ENCODE results near the gene SF3B2.

The SF3B2 gene

DNA sequence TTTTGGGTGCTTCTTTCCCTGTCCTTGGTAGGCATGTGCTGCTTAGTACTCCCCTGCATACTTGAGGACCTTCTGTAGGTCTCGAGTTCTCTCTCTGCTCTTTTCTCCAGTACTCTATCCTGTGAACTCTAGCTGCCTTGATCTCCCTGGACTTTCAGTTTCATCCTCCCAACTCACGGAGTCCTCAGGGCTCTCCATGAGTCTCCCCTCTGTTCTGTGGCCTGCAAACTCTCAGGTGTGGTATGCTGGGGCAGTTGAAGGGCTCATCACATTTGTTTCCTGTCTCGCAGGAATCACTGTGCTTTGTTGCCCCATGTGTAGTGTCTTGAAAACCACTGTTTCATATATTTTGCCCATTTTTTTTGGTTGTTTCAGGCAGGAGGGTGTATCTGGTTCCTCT, 14.6 kb downstream of the SF3B2 start:
- Histone ChIP-seq H3K4me1 (ENCODE audit: control insufficient read depth, low read depth, low read length) (peaks cover 4% of the 10 kb centered on the region), H2AK5ac (ENCODE audit: low read length) (no peak overlapping the region), H3K79me1 (ENCODE audit: low read length) (peaks cover 8% of the 10 kb centered on the region), H4K8ac (ENCODE audit: low read depth, low read length) (no peak overlapping the region), H3K23ac (ENCODE audit: low read length) (no peak overlapping the region), H3K9ac (ENCODE audit: low read length) (no peak overlapping the region), H3K27me3 (ENCODE audit: insufficient read depth, low read length, poor library complexity) (no peaks in the 10 kb centered on the region), H3K27ac (ENCODE audit: low read depth, low read length) (no peak overlapping the region), H3K56ac (ENCODE audit: low read length) (no peak overlapping the region), H4K5ac (ENCODE audit: low read length) (no peak overlapping the region), H2BK15ac (replicated peaks; ENCODE audit: low read depth) (no peak overlapping the region), H3K4ac (ENCODE audit: low read depth, low read length) (no peak overlapping the region), H2BK5ac (ENCODE audit: low read length) (no peak overlapping the region), H3K4me2 (ENCODE audit: low read length) (no peak overlapping the region), H3K79me2 (ENCODE audit: control insufficient read depth, insufficient read depth, low read length) (peaks cover 7% of the 10 kb centered on the region), H3K36me3 (ENCODE audit: control insufficient read depth, insufficient read depth, low read length) (peaks cover 14% of the 10 kb centered on the region), H3K4me3 (ENCODE audit: low read length) (no peak overlapping the region), H3K18ac (ENCODE audit: low read length) (no peak overlapping the region), H2BK120ac (ENCODE audit: low read depth, low read length) (no peak overlapping the region)
- no peak for DNase-seq
- WGBS (ENCODE audit: extremely low coverage, insufficient coverage, low lambda C conversion rate), result no CpG with 5 or more reads among the region's 3 CpGs

DNA sequence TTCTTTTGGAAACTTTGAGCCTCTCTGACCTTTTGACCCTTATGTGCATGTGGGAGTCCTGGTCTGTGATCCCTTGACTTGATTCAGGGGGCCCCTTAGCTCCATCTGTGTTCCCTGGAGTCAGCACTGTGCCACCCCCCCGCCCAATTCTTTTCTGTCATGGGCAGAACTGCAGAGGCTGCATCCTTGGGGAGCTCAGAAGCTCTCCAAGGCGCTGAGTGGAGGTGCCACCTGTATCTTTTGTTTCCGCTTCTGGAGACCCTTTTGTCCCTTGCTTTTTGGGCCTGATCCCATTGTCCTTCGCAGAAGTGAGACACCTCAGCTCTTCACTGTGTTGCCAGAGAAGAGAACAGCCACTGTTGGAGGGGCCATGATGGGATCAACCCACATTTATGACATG, 15.5 kb downstream of the SF3B2 start:
- Histone ChIP-seq H3K56ac (ENCODE audit: low read length) (no peak overlapping the region), H4K5ac (ENCODE audit: low read length) (no peak overlapping the region), H3K18ac (ENCODE audit: low read length) (no peak overlapping the region), H3K23ac (ENCODE audit: low read length) (no peak overlapping the region), H3K79me2 (ENCODE audit: control insufficient read depth, insufficient read depth, low read length) (peaks cover 10% of the 10 kb centered on the region), H3K27me3 (ENCODE audit: insufficient read depth, low read length, poor library complexity) (no peaks in the 10 kb centered on the region), H3K36me3 (ENCODE audit: control insufficient read depth, insufficient read depth, low read length) (peaks cover 14% of the 10 kb centered on the region), H3K4me1 (ENCODE audit: control insufficient read depth, low read depth, low read length) (peaks cover 6% of the 10 kb centered on the region), H3K4ac (ENCODE audit: low read depth, low read length) (no peak overlapping the region), H3K9ac (ENCODE audit: low read length) (no peak overlapping the region), H2AK5ac (ENCODE audit: low read length) (no peak overlapping the region), H2BK5ac (ENCODE audit: low read length) (no peak overlapping the region), H2BK15ac (replicated peaks; ENCODE audit: low read depth) (no peak overlapping the region), H3K4me2 (ENCODE audit: low read length) (no peak overlapping the region), H3K79me1 (ENCODE audit: low read length) (peaks cover 9% of the 10 kb centered on the region), H4K8ac (ENCODE audit: low read depth, low read length) (no peak overlapping the region), H2BK120ac (ENCODE audit: low read depth, low read length) (no peak overlapping the region), H3K27ac (ENCODE audit: low read depth, low read length) (no peak overlapping the region), H3K4me3 (ENCODE audit: low read length) (no peak overlapping the region)
- WGBS (ENCODE audit: extremely low coverage, insufficient coverage, low lambda C conversion rate), result no CpG with 5 or more reads among the region's 4 CpGs
- DNase-seq, result no peak

DNA sequence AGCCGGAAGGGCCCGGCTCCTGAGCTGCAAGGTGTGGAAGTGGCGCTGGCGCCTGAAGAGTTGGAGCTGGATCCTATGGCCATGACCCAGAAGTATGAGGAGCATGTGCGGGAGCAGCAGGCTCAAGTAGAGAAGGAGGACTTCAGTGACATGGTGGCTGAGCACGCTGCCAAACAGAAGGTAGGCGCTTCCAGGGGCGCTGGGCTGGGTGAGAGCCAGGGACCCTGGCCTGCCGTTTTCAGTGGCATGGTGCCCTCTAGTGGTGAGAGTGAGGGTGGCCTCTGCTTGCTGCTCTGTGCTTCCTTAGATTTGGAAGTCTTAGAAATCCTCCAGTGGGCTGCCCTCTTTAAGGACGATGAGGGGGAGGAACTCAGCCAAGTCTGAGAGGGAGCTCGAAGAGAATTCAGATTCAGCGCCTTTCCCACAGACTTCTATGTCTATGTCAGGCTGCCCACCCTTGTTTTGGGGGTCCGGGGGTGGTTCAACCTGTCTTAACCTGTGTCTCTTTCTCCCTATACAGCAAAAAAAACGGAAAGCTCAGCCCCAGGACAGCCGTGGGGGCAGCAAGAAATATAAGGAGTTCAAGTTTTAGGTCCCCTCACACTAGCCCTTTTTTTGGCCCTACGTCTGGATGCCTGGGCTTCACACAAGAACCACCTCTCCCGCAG, 16.1 kb downstream of the SF3B2 start:
- Histone ChIP-seq H3K79me1 (ENCODE audit: low read length) (peaks cover 9% of the 10 kb centered on the region), H2BK15ac (replicated peaks; ENCODE audit: low read depth) (no peak overlapping the region), H4K8ac (ENCODE audit: low read depth, low read length) (no peak overlapping the region), H3K27ac (ENCODE audit: low read depth, low read length) (peak overlapping the region; percentile 1), H4K5ac (ENCODE audit: low read length) (no peak overlapping the region), H3K79me2 (ENCODE audit: control insufficient read depth, insufficient read depth, low read length) (peaks cover 12% of the 10 kb centered on the region), H3K4me3 (ENCODE audit: low read length) (no peak overlapping the region), H3K56ac (ENCODE audit: low read length) (no peak overlapping the region), H2AK5ac (ENCODE audit: low read length) (no peak overlapping the region), H3K18ac (ENCODE audit: low read length) (no peak overlapping the region), H3K36me3 (ENCODE audit: control insufficient read depth, insufficient read depth, low read length) (peaks cover 9% of the 10 kb centered on the region), H3K27me3 (ENCODE audit: insufficient read depth, low read length, poor library complexity) (no peaks in the 10 kb centered on the region), H3K4ac (ENCODE audit: low read depth, low read length) (no peak overlapping the region), H2BK5ac (ENCODE audit: low read length) (no peak overlapping the region), H3K9ac (ENCODE audit: low read length) (no peak overlapping the region), H3K4me2 (ENCODE audit: low read length) (no peak overlapping the region), H3K23ac (ENCODE audit: low read length) (no peak overlapping the region), H3K4me1 (ENCODE audit: control insufficient read depth, low read depth, low read length) (peaks cover 6% of the 10 kb centered on the region), H2BK120ac (ENCODE audit: low read depth, low read length) (no peak overlapping the region)
- no CpG with 5 or more reads among the region's 17 CpGs for WGBS (ENCODE audit: extremely low coverage, insufficient coverage, low lambda C conversion rate)
- peak; percentile 89 for DNase-seq

DNA sequence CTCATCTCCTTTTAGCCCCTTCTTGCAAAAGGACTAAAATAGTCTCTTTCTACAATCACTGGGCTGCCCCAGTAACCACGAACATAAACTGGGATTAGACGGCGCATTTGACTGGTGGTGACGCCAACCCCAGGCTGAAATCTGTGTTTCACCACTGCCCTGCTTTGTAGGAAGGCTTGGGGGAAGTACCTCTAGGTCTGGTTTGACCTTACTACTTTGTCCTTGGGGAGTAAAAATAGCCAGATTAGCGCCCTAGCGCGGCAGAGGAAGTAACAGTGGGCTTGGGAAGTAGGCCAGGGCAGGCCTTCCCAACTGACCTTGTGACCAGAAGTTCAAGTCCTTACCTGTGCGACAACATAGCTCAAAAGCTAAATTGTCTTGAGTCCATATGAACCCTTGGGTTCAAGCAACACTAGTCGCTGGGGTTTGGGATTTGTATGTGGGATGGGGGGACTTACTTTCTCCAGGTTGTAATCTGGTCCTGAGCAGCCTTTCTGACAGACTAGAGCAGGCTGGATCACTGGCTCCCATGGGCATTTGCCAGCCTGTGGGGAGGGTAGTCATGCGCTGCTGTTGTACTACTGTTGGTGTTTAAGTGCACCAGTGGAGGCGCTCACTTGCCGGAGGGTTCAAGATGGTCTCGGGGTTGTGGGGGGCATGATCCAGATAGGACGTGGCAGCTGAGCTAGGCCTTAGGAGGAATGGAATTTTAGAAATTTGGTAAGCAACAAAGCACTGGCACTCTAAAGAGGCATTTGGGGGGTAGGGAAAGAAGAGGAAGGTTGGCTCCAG, 17.0 kb downstream of the SF3B2 start:
- no CpG with 5 or more reads among the region's 14 CpGs for WGBS (ENCODE audit: extremely low coverage, insufficient coverage, low lambda C conversion rate)
- H3K4me3 ChIP-seq (ENCODE audit: low read length), result no peak overlapping the region
- no peak overlapping the region for H3K23ac ChIP-seq (ENCODE audit: low read length)
- DNase-seq, result peak; percentile 85
- H3K4ac ChIP-seq (ENCODE audit: low read depth, low read length), result no peak overlapping the region
- no peak overlapping the region for H2BK5ac ChIP-seq (ENCODE audit: low read length)
- no peak overlapping the region for H4K5ac ChIP-seq (ENCODE audit: low read length)
- H3K79me2 ChIP-seq (ENCODE audit: control insufficient read depth, insufficient read depth, low read length), result peaks cover 12% of the 10 kb centered on the region
- H3K79me1 ChIP-seq (ENCODE audit: low read length), result peaks cover 9% of the 10 kb centered on the region
- no peaks in the 10 kb centered on the region for H3K27me3 ChIP-seq (ENCODE audit: insufficient read depth, low read length, poor library complexity)
- H3K4me2 ChIP-seq (ENCODE audit: low read length), result peak overlapping the region; percentile 21
- peak overlapping the region; percentile 57 for H2AK5ac ChIP-seq (ENCODE audit: low read length)
- H3K56ac ChIP-seq (ENCODE audit: low read length), result peak overlapping the region; percentile 60
- H3K4me1 ChIP-seq (ENCODE audit: control insufficient read depth, low read depth, low read length), result peaks cover 6% of the 10 kb centered on the region
- H3K18ac ChIP-seq (ENCODE audit: low read length), result peak overlapping the region; percentile 91
- H3K9ac ChIP-seq (ENCODE audit: low read length), result peak overlapping the region; percentile 87
- no peak overlapping the region for H2BK120ac ChIP-seq (ENCODE audit: low read depth, low read length)
- no peak overlapping the region for H4K8ac ChIP-seq (ENCODE audit: low read depth, low read length)
- H3K36me3 ChIP-seq (ENCODE audit: control insufficient read depth, insufficient read depth, low read length), result peaks cover 5% of the 10 kb centered on the region
- H3K27ac ChIP-seq (ENCODE audit: low read depth, low read length), result peak overlapping the region; percentile 95
- no peak overlapping the region for H2BK15ac ChIP-seq (replicated peaks; ENCODE audit: low read depth)

DNA sequence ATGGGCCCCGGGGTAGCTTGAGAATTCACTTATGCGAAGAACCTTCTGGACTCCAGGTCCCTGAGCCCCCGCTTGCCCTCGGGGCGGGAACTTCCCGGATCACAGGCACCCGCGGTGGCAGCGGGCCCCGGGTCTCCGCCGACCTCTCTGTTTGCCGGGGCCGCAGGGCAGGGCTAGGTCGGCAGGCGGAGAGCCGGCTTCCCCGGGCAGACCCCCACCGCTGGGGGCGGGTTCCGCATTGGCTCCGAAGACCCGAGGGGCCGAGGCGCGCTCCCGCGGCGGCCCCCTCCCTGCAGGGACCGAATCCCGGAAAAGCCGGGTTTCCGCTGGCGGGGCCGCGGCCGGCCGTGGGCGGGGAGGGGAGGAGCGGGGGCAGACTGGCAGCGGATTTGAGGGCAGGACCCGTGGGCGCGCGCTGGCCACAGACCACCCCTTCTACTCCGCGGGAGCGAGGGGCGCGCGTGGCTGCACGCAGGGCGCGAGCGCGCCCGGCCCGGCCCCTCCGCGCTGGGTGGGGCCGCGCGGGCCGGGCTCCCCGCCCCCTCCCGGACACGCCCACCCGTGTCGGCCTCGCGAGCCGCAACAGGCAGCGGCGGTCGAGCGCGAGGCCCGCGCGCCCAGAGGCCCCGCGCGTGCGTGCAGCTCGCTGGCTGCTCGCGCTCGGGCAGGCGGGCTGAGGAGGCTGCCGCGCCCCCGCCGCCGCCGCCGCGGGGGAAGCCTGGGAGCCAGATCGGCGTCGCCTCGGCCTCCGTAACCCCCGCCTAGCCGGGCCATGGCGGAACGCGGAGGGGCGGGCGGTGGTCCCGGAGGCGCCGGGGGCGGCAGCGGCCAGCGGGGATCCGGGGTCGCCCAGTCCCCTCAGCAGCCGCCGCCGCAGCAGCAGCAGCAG, 17.8 kb downstream of the SF3B2 start, which contains the start of gene PACS1:
Gene PACS1 (plus strand): TSS at position 558 of the 889 bp plus-strand sequence. CDS start 215 bp downstream, at position 773.
- Histone ChIP-seq H3K27me3 (ENCODE audit: insufficient read depth, low read length, poor library complexity) (no peaks in the 10 kb centered on the region), H3K18ac (ENCODE audit: low read length) (peak within 1 kb of the TSS; percentile 91), H3K56ac (ENCODE audit: low read length) (peak within 1 kb of the TSS; percentile 94), H2BK120ac (ENCODE audit: low read depth, low read length) (no peak within 1 kb of the TSS), H4K5ac (ENCODE audit: low read length) (no peak within 1 kb of the TSS), H3K4me1 (ENCODE audit: control insufficient read depth, low read depth, low read length) (peaks cover 6% of the 10 kb centered on the region), H3K9ac (ENCODE audit: low read length) (peak within 1 kb of the TSS; percentile 87), H3K27ac (ENCODE audit: low read depth, low read length) (peak within 1 kb of the TSS; percentile 95), H4K8ac (ENCODE audit: low read depth, low read length) (no peak within 1 kb of the TSS), H3K79me2 (ENCODE audit: control insufficient read depth, insufficient read depth, low read length) (peaks cover 12% of the 10 kb centered on the region), H2BK15ac (replicated peaks; ENCODE audit: low read depth) (no peak within 1 kb of the TSS), H3K36me3 (ENCODE audit: control insufficient read depth, insufficient read depth, low read length) (peaks cover 5% of the 10 kb centered on the region), H3K4me3 (ENCODE audit: low read length) (peak within 1 kb of the TSS; percentile 56), H2BK5ac (ENCODE audit: low read length) (no peak within 1 kb of the TSS), H3K23ac (ENCODE audit: low read length) (peak within 1 kb of the TSS; percentile 38), H3K4me2 (ENCODE audit: low read length) (peak within 1 kb of the TSS; percentile 52), H3K4ac (ENCODE audit: low read depth, low read length) (peak within 1 kb of the TSS; percentile 82), H2AK5ac (ENCODE audit: low read length) (peak within 1 kb of the TSS; percentile 57), H3K79me1 (ENCODE audit: low read length) (peaks cover 11% of the 10 kb centered on the region)
- DNase-seq, result peak; percentile 89
- no CpG with 5 or more reads among the region's 120 CpGs for WGBS (ENCODE audit: extremely low coverage, insufficient coverage, low lambda C conversion rate)

Measured in mesendoderm (in vitro differentiated cells).